Measurements from ENCODE around the gene GRIN3B. TPM values are rescaled to one million over a fixed set of nuclear protein-coding genes. Genes with fewer than 3 reads are reported as not detected.

GRIN3B gene
- total RNA-seq, 1 experiment from 2014 or later = not detected

- in situ Hi-C loops (cut with HindIII; ENCODE audit: low pct_unique_long_range_greater_than_20kb, low sequenced_read_pairs) = no loop called here
- no peak for DNase-seq (ENCODE audit: low read depth)
Measured at GRCh38 chr19:964116-964520, 36.1 kb upstream of the GRIN3B start.

- in situ Hi-C loops (cut with HindIII; ENCODE audit: low pct_unique_long_range_greater_than_20kb, low sequenced_read_pairs) = no loop called here
- no peak for DNase-seq (ENCODE audit: low read depth)
Measured at GRCh38 chr19:964761-965694, 35.2 kb upstream of the GRIN3B start.

- no peak for DNase-seq (ENCODE audit: low read depth)
- in situ Hi-C loops (cut with HindIII; ENCODE audit: low pct_unique_long_range_greater_than_20kb, low sequenced_read_pairs) = no loop called here
Measured at GRCh38 chr19:966485-967088, 33.6 kb upstream of the GRIN3B start.

- DNase-seq (ENCODE audit: low read depth) = no peak
- in situ Hi-C loops (cut with HindIII; ENCODE audit: low pct_unique_long_range_greater_than_20kb, low sequenced_read_pairs) = no loop called here
Measured at GRCh38 chr19:970695-971094, 29.5 kb upstream of the GRIN3B start.

GRCh38 chr19:971795-972194 is 28.4 kb upstream of the GRIN3B start:
- DNase-seq (ENCODE audit: low read depth) = no peak
- in situ Hi-C loops (cut with HindIII; ENCODE audit: low pct_unique_long_range_greater_than_20kb, low sequenced_read_pairs) = no loop called here

- no peak for DNase-seq (ENCODE audit: low read depth)
- in situ Hi-C loops (cut with HindIII; ENCODE audit: low pct_unique_long_range_greater_than_20kb, low sequenced_read_pairs) = no loop called here
Measured at GRCh38 chr19:972281-972680, 27.9 kb upstream of the GRIN3B start.

GRCh38 chr19:973726-974563 is 26.3 kb upstream of the GRIN3B start:
- in situ Hi-C loops (cut with HindIII; ENCODE audit: low pct_unique_long_range_greater_than_20kb, low sequenced_read_pairs) = no loop called here

GRCh38 chr19:974564-975257 is 25.5 kb upstream of the GRIN3B start:
- in situ Hi-C loops (cut with HindIII; ENCODE audit: low pct_unique_long_range_greater_than_20kb, low sequenced_read_pairs) = no loop called here
- DNase-seq (ENCODE audit: low read depth) = no peak

More at GRCh38 chr19:973726-974563, 26.3 kb upstream of the GRIN3B start:
- DNase-seq (ENCODE audit: low read depth) = no peak

GRCh38 chr19:976476-976875 is 23.7 kb upstream of the GRIN3B start:
- no peak for DNase-seq (ENCODE audit: low read depth)
- in situ Hi-C loops (cut with HindIII; ENCODE audit: low pct_unique_long_range_greater_than_20kb, low sequenced_read_pairs) = no loop called here

GRCh38 chr19:977058-977464 is 23.2 kb upstream of the GRIN3B start:
- no peak for DNase-seq (ENCODE audit: low read depth)
- in situ Hi-C loops (cut with HindIII; ENCODE audit: low pct_unique_long_range_greater_than_20kb, low sequenced_read_pairs) = no loop called here

GRCh38 chr19:979318-979741 is 20.9 kb upstream of the GRIN3B start:
- DNase-seq (ENCODE audit: low read depth) = no peak
- in situ Hi-C loops (cut with HindIII; ENCODE audit: low pct_unique_long_range_greater_than_20kb, low sequenced_read_pairs) = no loop called here

GRCh38 chr19:980133-980998 is 19.9 kb upstream of the GRIN3B start:
- DNase-seq (ENCODE audit: low read depth) = peak; percentile 39
- in situ Hi-C loops (cut with HindIII; ENCODE audit: low pct_unique_long_range_greater_than_20kb, low sequenced_read_pairs) = no loop called here

- peak; percentile 57 for DNase-seq (ENCODE audit: low read depth)
- in situ Hi-C loops (cut with HindIII; ENCODE audit: low pct_unique_long_range_greater_than_20kb, low sequenced_read_pairs) = no loop called here
Measured at GRCh38 chr19:982567-983170, 17.6 kb upstream of the GRIN3B start.

- DNase-seq (ENCODE audit: low read depth) = peak; percentile 65
Measured at GRCh38 chr19:984165-984967, 15.9 kb upstream of the GRIN3B start, which contains the start of gene WDR18. Gene WDR18 (plus strand): TSS chr19:984345. CDS start chr19:984354, 9 bp downstream.

GRCh38 chr19:986083-986482 is 14.1 kb upstream of the GRIN3B start:
- in situ Hi-C loops (cut with HindIII; ENCODE audit: low pct_unique_long_range_greater_than_20kb, low sequenced_read_pairs) = no loop called here
- no peak for DNase-seq (ENCODE audit: low read depth)

More at GRCh38 chr19:984165-984967, 15.9 kb upstream of the GRIN3B start, which contains the start of gene WDR18:
- in situ Hi-C loops (cut with HindIII; ENCODE audit: low pct_unique_long_range_greater_than_20kb, low sequenced_read_pairs) = no loop called here

GRCh38 chr19:988081-988480 is 12.1 kb upstream of the GRIN3B start:
- in situ Hi-C loops (cut with HindIII; ENCODE audit: low pct_unique_long_range_greater_than_20kb, low sequenced_read_pairs) = no loop called here
- DNase-seq (ENCODE audit: low read depth) = no peak
